IMR-90 (cell line): ENCODE results near the gene USP26. TPM values are rescaled to one million over a fixed set of nuclear protein-coding genes. Genes with fewer than 3 reads are reported as not detected.

Experiments
- ATAC-seq: fragments of 200-7000 bp; cut with Tn5 transposase; 2 replicates; pipeline ENCODE4 v1.9.1; 2020; ENCODE audit warnings: low read depth, mild to moderate bottlenecking, moderate library complexity
- BruUV-seq: library from RNA; stranded (reverse); fragments of 400-500 nt; replicated peaks from 2 replicates; lab custom pipeline; 2021; lab: Mats Ljungman, UMichigan
- CTCF ChIA-PET: fragments of 300-600 bp; formaldehyde crosslinking; extraction: SDS; loops from one replicate; lab custom pipeline; 2021; ENCODE audit warnings: antibody characterized with exemption; lab: Yijun Ruan, JAX
- POLR2A ChIA-PET: fragments of 300-600 bp; sonication (Branson Sonifier 250); formaldehyde crosslinking; loops from one replicate; lab custom pipeline; 2022; ENCODE audit warnings: antibody characterized with exemption; ENCODE audit not compliant: unreplicated experiment; lab: Charles Lee
- DNase-seq: peaks from one replicate; pipeline ENCODE4 v3.0.0; 2013
- H2AFZ ChIP-seq: replicated peaks from 2 replicates; pipeline ENCODE3; 2013; ENCODE audit warnings: low read length, mild to moderate bottlenecking; ENCODE audit not compliant: poor library complexity
- H2AK5ac ChIP-seq: 2 replicates; pipeline ENCODE4 v1.6.1; 2013; ENCODE audit warnings: low read depth, low read length, inconsistent platforms
- H2AK9ac ChIP-seq: replicated peaks from 2 replicates; pipeline ENCODE3; 2013; ENCODE audit warnings: mild to moderate bottlenecking, low read depth, low read length, moderate library complexity; ENCODE audit not compliant: poor library complexity
- H2BK120ac ChIP-seq: 2 replicates; pipeline ENCODE4 v1.6.1; 2013; ENCODE audit warnings: low read depth, low read length, inconsistent platforms
- H2BK15ac ChIP-seq: 3 replicates; pipeline ENCODE4 v1.6.1; 2013; ENCODE audit warnings: low read depth, low read length, inconsistent platforms
- H2BK20ac ChIP-seq: 2 replicates; pipeline ENCODE4 v1.6.1; 2013; ENCODE audit warnings: low read depth, mild to moderate bottlenecking, inconsistent platforms, low read length, moderate library complexity
- H2BK5ac ChIP-seq: 2 replicates; pipeline ENCODE4 v1.6.1; 2013; ENCODE audit warnings: mild to moderate bottlenecking, low read depth, low read length, inconsistent platforms; ENCODE audit not compliant: poor library complexity, severe bottlenecking
- H3K14ac ChIP-seq: replicated peaks from 2 replicates; pipeline ENCODE4 v1.6.1; 2013; ENCODE audit warnings: low read depth, low read length, inconsistent platforms
- H3K18ac ChIP-seq: 2 replicates; pipeline ENCODE4 v1.6.1; 2013; ENCODE audit warnings: low read depth, low read length, control low read depth
- H3K23ac ChIP-seq: 2 replicates; pipeline ENCODE4 v1.6.1; 2013; ENCODE audit warnings: low read depth, low read length, inconsistent platforms
- H3K27ac ChIP-seq: 2 replicates; pipeline ENCODE4 v1.5.1; 2013; ENCODE audit warnings: mild to moderate bottlenecking, control low read depth, low read length; ENCODE audit not compliant: insufficient read depth
- H3K27me3 ChIP-seq: 2 replicates; pipeline ENCODE4 v1.6.1; 2013; ENCODE audit warnings: low read length; ENCODE audit not compliant: control insufficient read depth, insufficient read depth
- H3K36me3 ChIP-seq: 2 replicates; pipeline ENCODE4 v1.6.1; 2013; ENCODE audit warnings: low read length, mixed read lengths; ENCODE audit not compliant: control insufficient read depth, insufficient read depth
- H3K4ac ChIP-seq: 2 replicates; pipeline ENCODE4 v1.6.1; 2013; ENCODE audit warnings: low read depth, low read length, inconsistent platforms
- H3K4me1 ChIP-seq: 2 replicates; pipeline ENCODE4 v1.6.1; 2013; ENCODE audit warnings: low read length, mixed read lengths; ENCODE audit not compliant: control insufficient read depth, insufficient read depth
- H3K4me2 ChIP-seq: 2 replicates; pipeline ENCODE4 v1.6.1; 2013; ENCODE audit warnings: low read depth, mild to moderate bottlenecking, control low read depth, low read length, moderate library complexity
- H3K4me3 ChIP-seq: 2 replicates; pipeline ENCODE4 v1.5.1; 2013; ENCODE audit warnings: low read depth, mild to moderate bottlenecking, control low read depth, low read length, moderate library complexity; ENCODE audit not compliant: insufficient read depth
- H3K56ac ChIP-seq: 2 replicates; pipeline ENCODE4 v1.6.1; 2013; ENCODE audit warnings: low read length, inconsistent platforms; ENCODE audit not compliant: insufficient read depth; ENCODE audit errors: extremely low read depth
- H3K79me1 ChIP-seq, 2 experiments: 2 replicates each; pipeline ENCODE4 v1.6.1; 2013; ENCODE audit warnings: low read length in 2 of 2, inconsistent platforms in 1 of 2, low read depth in 1 of 2
- H3K9ac ChIP-seq: 2 replicates; pipeline ENCODE4 v1.6.1; 2013; ENCODE audit warnings: low read depth, low read length, control low read depth
- H3K9me1 ChIP-seq: 2 replicates; pipeline ENCODE4 v1.6.1; 2013; ENCODE audit warnings: low read length, inconsistent platforms; ENCODE audit not compliant: insufficient read depth
- H3K9me3 ChIP-seq: 2 replicates; pipeline ENCODE4 v1.6.1; 2013; ENCODE audit warnings: low read length; ENCODE audit not compliant: control insufficient read depth, insufficient read depth
- H4K20me1 ChIP-seq: 2 replicates; pipeline ENCODE4 v1.6.1; 2013; ENCODE audit warnings: low read length, inconsistent platforms; ENCODE audit not compliant: insufficient read depth
- H4K5ac ChIP-seq: 2 replicates; pipeline ENCODE4 v1.6.1; 2013; ENCODE audit warnings: mild to moderate bottlenecking, low read depth, low read length, control low read depth
- H4K8ac ChIP-seq, 2 experiments: 2 replicates each; pipeline ENCODE4 v1.6.1; 2013; ENCODE audit warnings: low read depth in 2 of 2, low read length in 2 of 2, control low read depth in 1 of 2, inconsistent platforms in 1 of 2
- H4K91ac ChIP-seq: 2 replicates; pipeline ENCODE4 v1.6.1; 2013; ENCODE audit warnings: low read depth, low read length, inconsistent platforms; ENCODE audit not compliant: insufficient read depth
- BHLHE40 ChIP-seq: fragments of 150-350 bp; IDR thresholded peaks from 2 replicates; pipeline ENCODE4 v1.6.1; 2016; ENCODE audit warnings: mild to moderate bottlenecking, low read depth, low read length
- CEBPB ChIP-seq: IDR thresholded peaks from 2 replicates; pipeline ENCODE4 v1.6.1; 2012; ENCODE audit warnings: low read depth, low read length, improper control_type of control experiment
- CHD1 ChIP-seq: IDR thresholded peaks from 2 replicates; pipeline ENCODE4 v1.6.1; 2012; ENCODE audit warnings: low read depth, low read length, improper control_type of control experiment
- CTCF ChIP-seq: conservative IDR thresholded peaks from 2 replicates; pipeline ENCODE4 v1.5.1; 2012; ENCODE audit warnings: mild to moderate bottlenecking, low read depth, low read length, improper control_type of control experiment
- ELK1 ChIP-seq: fragments of 150-350 bp; IDR thresholded peaks from 2 replicates; pipeline ENCODE4 v1.6.1; 2016; ENCODE audit warnings: low read depth, mild to moderate bottlenecking, low read length, moderate library complexity, borderline replicate concordance
- FOS ChIP-seq: fragments of 150-350 bp; IDR thresholded peaks from 2 replicates; pipeline ENCODE4 v1.6.1; 2016; ENCODE audit warnings: low read depth, low read length
- MAFK ChIP-seq: IDR thresholded peaks from 2 replicates; pipeline ENCODE4 v1.6.1; 2012; ENCODE audit warnings: low read depth, low read length, improper control_type of control experiment
- MAZ ChIP-seq: IDR thresholded peaks from 2 replicates; pipeline ENCODE4 v1.6.1; 2012; ENCODE audit warnings: low read depth, mild to moderate bottlenecking, low read length, improper control_type of control experiment, moderate library complexity, borderline replicate concordance
- MXI1 ChIP-seq: IDR thresholded peaks from 2 replicates; pipeline ENCODE4 v1.6.1; 2012; ENCODE audit warnings: low read depth, mild to moderate bottlenecking, low read length, moderate library complexity, borderline replicate concordance
- NFE2L2 ChIP-seq: fragments of 150-350 bp; IDR thresholded peaks from 2 replicates; pipeline ENCODE4 v1.6.1; 2016; ENCODE audit warnings: low read depth, mild to moderate bottlenecking, low read length
- POLR2A ChIP-seq: IDR thresholded peaks from 2 replicates; pipeline ENCODE4 v1.6.1; 2012; ENCODE audit warnings: mild to moderate bottlenecking, low read depth, low read length
- RAD21 ChIP-seq: IDR thresholded peaks from 2 replicates; pipeline ENCODE4 v1.6.1; 2012; ENCODE audit warnings: low read length, improper control_type of control experiment
- RCOR1 ChIP-seq: IDR thresholded peaks from 2 replicates; pipeline ENCODE4 v1.6.1; 2012; ENCODE audit warnings: mild to moderate bottlenecking, low read length, improper control_type of control experiment; ENCODE audit not compliant: insufficient replicate concordance
- RFX5 ChIP-seq: IDR thresholded peaks from 2 replicates; pipeline ENCODE4 v1.8.0; 2012; ENCODE audit warnings: low read depth, mild to moderate bottlenecking, low read length, moderate library complexity
- SMC3 ChIP-seq: fragments of 150-350 bp; IDR thresholded peaks from 2 replicates; pipeline ENCODE4 v1.6.1; 2016; ENCODE audit warnings: low read depth, mild to moderate bottlenecking, antibody characterized with exemption, low read length, moderate library complexity
- USF2 ChIP-seq: fragments of 150-350 bp; IDR thresholded peaks from 2 replicates; pipeline ENCODE4 v1.6.1; 2017; ENCODE audit warnings: mild to moderate bottlenecking, antibody characterized with exemption, low read length, low read depth
- WGBS, 2 experiments: methylation state at CpG; one replicate each; pipeline versions ENCODE4 v1.1.5 to v1.1.7; 2013; ENCODE audit warnings: missing lambda C conversion rate in 2 of 2; ENCODE audit not compliant: insufficient read length in 1 of 2; ENCODE audit errors: extremely low coverage in 2 of 2; 5-methylcytosine and 5-hydroxymethylcytosine counted together
- dilution Hi-C: fragments of 300-500 bp; cut with HindIII; formaldehyde crosslinking; loops from one replicate; pipeline ENCODE4 v1.14.3; 2018; ENCODE audit warnings: low sequenced_read_pairs; ENCODE audit not compliant: unreplicated experiment
- in situ Hi-C: fragments of 300-500 bp; cut with MboI; formaldehyde crosslinking; loops from 3 replicates; pipeline ENCODE4 v1.14.3; 2019; ENCODE audit warnings: low sequenced_read_pairs, inconsistent platforms, mixed read lengths
- intact Hi-C: fragments of 100-400 bp; cut with micrococcal nuclease; formaldehyde crosslinking; loops from 2 replicates; pipeline ENCODE4 v1.10.0; 2022
- polyA plus RNA-seq, 3 experiments: library from polyadenylated mRNA; depleted of rRNA; stranded (reverse); fragments of >200 nt; gene quantifications; 2 replicates each; pipeline ENCODE4 v1.2.3, GENCODE V29; 2012; ENCODE audit warnings: low replicate concordance in 1 of 3
- total RNA-seq: library from RNA; depleted of rRNA; stranded (reverse); fragments of >200 nt; gene quantifications from 2 replicates; pipeline ENCODE4 v1.2.3, GENCODE V29; 2012

The USP26 gene
- total and polyA plus RNA-seq, 2 of the 4 experiments (the other 2 are of a cell fraction), result not detected

- no peak for TF ChIP-seq POLR2A
- TF ChIP-seq NFE2L2, result no peak
- TF ChIP-seq MAZ, result no peak
- no peak for TF ChIP-seq RCOR1
- TF ChIP-seq ELK1, result no peak
- no peak for TF ChIP-seq USF2
- no peak for TF ChIP-seq CTCF
- no peak for TF ChIP-seq FOS
- no peak for TF ChIP-seq RFX5
- no peak for TF ChIP-seq MAFK
- no peak for TF ChIP-seq CEBPB
- TF ChIP-seq SMC3, result no peak
- no peak for TF ChIP-seq RAD21
- no peak for TF ChIP-seq BHLHE40
- no peak for TF ChIP-seq CHD1
- TF ChIP-seq MXI1, result no peak
- H3K4ac ChIP-seq, result no peak overlapping the region
- ATAC-seq (no peak), DNase-seq (no peak)
- no peak overlapping the region for H4K91ac ChIP-seq
- in situ Hi-C loops, result no loop called here
- H3K14ac ChIP-seq, result no peak overlapping the region
- no peaks in the 10 kb centered on the region for H3K9me3 ChIP-seq
- H4K8ac ChIP-seq, result no peak overlapping the region
- no peak overlapping the region for H2BK20ac ChIP-seq
- dilution Hi-C loops, result no loop called here
- no peak overlapping the region for H3K4me3 ChIP-seq
- H3K79me1 ChIP-seq, result no peaks in the 10 kb centered on the region
- H3K18ac ChIP-seq, result no peak overlapping the region
- no peak overlapping the region for H2BK15ac ChIP-seq
- H3K27ac ChIP-seq, result no peak overlapping the region
- no peak overlapping the region for H3K9ac ChIP-seq
- H2AK9ac ChIP-seq, result no peak overlapping the region
- no CpG with 5 or more reads among the region's 3 CpGs for WGBS, 2 experiments
- H2AFZ ChIP-seq, result no peak overlapping the region
- H3K9me1 ChIP-seq, result no peaks in the 10 kb centered on the region
- intact Hi-C loops, result no loop called here
- CTCF ChIA-PET, result interaction anchor here (0.5 kb wide), 1 partner anchor 22 kb away, joined by 4 read pairs; no protein-coding TSS in a partner anchor
- H2AK5ac ChIP-seq, result no peak overlapping the region
- no peak overlapping the region for H2BK5ac ChIP-seq
- H4K5ac ChIP-seq, result no peak overlapping the region
- BruUV-seq, result no TSS peak
- no peak overlapping the region for H3K56ac ChIP-seq
- H3K4me2 ChIP-seq, result no peak overlapping the region
- no peaks in the 10 kb centered on the region for H3K36me3 ChIP-seq
- POLR2A ChIA-PET, result no interaction called here
- H2BK120ac ChIP-seq, result no peak overlapping the region
- H3K23ac ChIP-seq, result no peak overlapping the region
- no peaks in the 10 kb centered on the region for H4K20me1 ChIP-seq
- no peaks in the 10 kb centered on the region; the same call in 1 of the 2 replicates for H3K27me3 ChIP-seq
- H3K4me1 ChIP-seq, result no peaks in the 10 kb centered on the region
These were observed 42.9 kb downstream of the USP26 start for GRCh38 chrX:133053861-133054598.
